Right forelimb (tissue), 1 donor: ENCODE measurements around the gene JADE2.

Experiments used
- DNase-seq: peaks from one replicate; pipeline ENCODE4 v3.0.0-alpha.2; 2018

Gene JADE2

GRCh38 chr5:134571693-134572405, 46.4 kb downstream of the JADE2 start:
- no peak for DNase-seq

GRCh38 chr5:134572811-134573210, 47.3 kb downstream of the JADE2 start:
- no peak for DNase-seq

- no peak for DNase-seq
Observed at GRCh38 chr5:134574521-134574920, 49.1 kb downstream of the JADE2 start.

GRCh38 chr5:134575316-134575715, 49.8 kb downstream of the JADE2 start:
- DNase-seq = no peak

DNA sequence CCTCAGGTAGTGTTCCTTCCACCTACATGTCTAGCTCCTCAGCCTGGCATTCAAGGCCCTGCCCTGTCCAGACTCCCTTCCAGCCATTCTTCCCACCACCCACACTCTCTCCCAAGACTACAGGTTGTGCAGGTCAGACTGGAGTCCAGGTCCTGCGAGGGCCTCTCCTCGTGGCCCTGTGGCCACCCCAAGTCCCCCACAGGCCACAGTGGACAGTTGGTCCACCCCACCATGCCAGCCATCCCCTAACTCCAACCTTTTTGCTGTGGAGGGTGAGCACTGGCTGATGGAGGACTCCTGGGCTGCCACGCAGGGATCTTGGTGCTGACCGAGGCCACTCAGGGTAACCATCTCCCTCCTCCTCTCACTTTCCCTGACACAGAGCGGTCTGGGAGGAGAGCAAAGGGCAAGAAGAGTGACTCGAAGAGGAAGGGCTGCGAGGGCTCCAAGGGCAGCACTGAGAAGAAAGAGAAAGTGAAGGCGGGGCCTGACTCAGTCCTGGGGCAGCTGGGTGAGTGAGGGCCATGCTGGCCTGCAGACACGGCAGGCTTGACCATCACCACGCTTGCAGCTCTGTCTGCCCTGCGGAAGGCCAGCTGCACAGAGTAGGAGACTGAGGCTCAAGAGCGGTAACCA, 51.0 kb downstream of the JADE2 start:
- DNase-seq = no peak

DNA sequence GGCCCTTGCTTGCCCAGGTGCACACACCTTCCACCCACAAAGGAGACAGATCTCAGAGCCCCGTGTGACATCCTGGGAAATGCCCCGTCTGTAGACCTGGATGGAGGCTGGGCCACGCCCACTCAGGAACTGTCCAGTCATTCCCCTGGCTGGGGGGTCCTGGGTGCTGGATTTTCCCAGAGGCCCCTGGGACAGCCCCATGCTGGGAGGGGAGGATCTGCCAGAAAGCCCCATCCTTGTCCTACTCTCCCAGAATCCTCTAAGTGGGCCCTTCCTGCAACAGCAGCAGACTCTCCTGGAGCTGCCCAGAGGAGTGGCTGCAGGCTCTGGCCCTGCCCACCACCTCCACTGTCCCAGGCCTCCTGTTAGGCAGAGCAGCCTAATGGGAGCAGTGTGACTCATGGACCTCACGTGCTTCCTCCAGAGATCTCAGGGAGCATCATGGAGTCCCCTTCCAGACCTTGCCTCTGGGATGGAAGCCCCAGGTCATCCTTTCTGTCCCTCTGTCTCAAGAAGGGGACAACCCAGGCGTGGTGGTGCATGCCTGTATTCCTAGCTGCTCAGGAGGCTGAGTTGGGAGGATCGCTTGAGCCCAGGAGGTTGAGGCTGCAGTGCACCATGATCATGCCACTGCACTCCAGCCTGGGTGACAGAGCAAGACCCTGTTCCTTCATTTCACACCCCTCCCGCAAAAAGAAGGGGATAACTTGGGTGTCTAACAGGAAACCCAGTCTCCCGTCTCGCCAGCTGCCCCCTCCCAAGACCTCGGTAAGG, 51.7 kb downstream of the JADE2 start:
- DNase-seq = no peak

GRCh38 chr5:134577796-134578577, 52.5 kb downstream of the JADE2 start:
- DNase-seq = peak; percentile 83

DNA sequence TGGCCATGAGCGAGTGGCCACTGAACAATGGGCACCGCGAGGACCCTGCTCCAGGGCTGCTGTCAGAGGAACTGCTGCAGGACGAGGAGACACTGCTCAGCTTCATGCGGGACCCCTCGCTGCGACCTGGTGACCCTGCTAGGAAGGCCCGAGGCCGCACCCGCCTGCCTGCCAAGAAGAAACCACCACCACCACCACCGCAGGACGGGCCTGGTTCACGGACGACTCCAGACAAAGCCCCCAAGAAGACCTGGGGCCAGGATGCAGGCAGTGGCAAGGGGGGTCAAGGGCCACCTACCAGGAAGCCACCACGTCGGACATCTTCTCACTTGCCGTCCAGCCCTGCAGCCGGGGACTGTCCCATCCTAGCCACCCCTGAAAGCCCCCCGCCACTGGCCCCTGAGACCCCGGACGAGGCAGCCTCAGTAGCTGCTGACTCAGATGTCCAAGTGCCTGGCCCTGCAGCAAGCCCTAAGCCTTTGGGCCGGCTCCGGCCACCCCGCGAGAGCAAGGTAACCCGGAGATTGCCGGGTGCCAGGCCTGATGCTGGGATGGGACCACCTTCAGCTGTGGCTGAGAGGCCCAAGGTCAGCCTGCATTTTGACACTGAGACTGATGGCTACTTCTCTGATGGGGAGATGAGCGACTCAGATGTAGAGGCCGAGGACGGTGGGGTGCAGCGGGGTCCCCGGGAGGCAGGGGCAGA, 53.3 kb downstream of the JADE2 start:
- DNase-seq = no peak

GRCh38 chr5:134579284-134579771, 53.9 kb downstream of the JADE2 start:
- DNase-seq = no peak

DNA sequence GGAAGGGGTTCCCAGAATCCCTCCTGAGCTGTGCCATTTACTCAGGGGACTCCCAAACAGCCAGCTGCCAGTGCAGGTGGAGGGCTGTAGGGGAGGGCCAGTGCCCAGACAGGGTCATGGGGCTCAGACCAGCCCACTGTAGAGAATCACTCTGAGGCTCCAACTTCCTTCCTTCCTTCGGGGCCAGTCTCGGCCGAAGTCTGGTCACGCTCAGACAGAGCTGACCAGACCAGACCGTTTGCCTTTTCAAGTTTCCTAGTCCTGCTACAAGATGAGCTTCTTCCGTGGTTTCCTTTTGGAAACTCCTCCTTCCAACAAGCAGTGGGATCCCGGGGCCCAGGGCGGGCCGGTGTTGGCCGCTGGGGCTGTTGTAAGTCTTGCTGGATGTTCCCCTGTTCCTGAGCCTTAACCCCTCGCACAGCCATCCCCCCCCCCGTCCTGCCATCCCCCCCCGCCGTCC, 54.6 kb downstream of the JADE2 start:
- no peak for DNase-seq

- peak; percentile 35 for DNase-seq
Observed at GRCh38 chr5:134581241-134581981, 55.9 kb downstream of the JADE2 start.

- peak; percentile 6 for DNase-seq
Observed at GRCh38 chr5:134582281-134582680, 56.8 kb downstream of the JADE2 start.

GRCh38 chr5:134582941-134583340, 57.5 kb downstream of the JADE2 start:
- DNase-seq = peak; percentile 2

GRCh38 chr5:134583766-134584165, 58.3 kb downstream of the JADE2 start:
- no peak for DNase-seq

DNA sequence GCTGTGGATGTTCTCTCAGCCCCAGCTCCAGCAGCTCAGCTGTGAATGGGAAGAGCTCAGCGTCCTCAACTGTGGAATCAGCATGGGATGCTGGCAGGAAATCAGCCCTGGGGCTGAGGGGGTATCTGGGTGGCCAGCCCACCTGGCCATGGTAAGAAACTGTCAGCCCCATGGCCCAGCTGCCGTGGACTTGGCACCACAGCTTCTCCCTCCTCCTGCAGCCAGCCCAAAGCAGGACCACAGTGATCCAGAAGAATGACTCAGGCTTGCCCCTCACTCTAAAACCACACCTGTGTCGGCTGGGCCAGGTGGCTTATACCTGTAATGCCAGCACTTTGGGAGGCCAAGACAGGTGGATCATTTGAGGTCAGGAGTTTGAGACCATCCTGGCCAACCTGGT, 59.2 kb downstream of the JADE2 start:
- DNase-seq = peak; percentile 10

- peak; percentile 10 for DNase-seq
Observed at GRCh38 chr5:134585966-134586365, 60.5 kb downstream of the JADE2 start.

DNA sequence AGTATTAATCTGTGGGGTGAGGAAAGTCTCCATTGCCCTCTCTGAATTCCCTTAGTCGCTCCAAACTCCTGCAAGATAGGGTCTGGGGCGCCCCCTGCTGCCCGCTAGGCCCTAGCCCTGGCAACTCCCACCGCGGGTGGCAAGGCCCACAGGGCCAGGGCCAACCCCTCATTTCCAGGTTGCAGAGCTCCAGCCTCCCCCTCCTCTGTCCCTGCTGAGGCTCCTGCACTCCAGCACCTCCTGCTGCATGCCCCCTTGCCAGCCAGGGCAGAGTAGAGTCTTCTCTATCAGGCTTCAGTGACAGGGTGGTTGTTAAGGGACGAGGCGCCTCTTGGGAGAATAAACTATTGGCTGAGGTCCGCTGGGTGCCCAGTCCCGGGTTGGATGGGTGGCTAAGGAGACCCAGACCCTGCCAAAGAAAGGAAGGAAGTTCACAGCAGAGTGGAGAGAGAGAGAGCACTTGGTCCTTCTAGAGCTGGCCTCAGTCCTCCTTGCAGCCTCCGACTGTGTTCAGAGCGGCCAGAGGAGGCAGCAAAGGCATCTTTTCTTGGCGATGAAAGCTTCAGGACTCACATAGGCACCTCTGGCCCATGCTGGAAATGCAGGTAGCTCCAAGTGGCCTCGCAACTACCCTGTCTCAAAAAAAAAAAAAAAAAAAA, 61.5 kb downstream of the JADE2 start:
- DNase-seq = peak; percentile 77

GRCh38 chr5:134590992-134591659, 65.7 kb downstream of the JADE2 start:
- DNase-seq = no peak

GRCh38 chr5:134592141-134592746, 66.8 kb downstream of the JADE2 start:
- no peak for DNase-seq

DNA sequence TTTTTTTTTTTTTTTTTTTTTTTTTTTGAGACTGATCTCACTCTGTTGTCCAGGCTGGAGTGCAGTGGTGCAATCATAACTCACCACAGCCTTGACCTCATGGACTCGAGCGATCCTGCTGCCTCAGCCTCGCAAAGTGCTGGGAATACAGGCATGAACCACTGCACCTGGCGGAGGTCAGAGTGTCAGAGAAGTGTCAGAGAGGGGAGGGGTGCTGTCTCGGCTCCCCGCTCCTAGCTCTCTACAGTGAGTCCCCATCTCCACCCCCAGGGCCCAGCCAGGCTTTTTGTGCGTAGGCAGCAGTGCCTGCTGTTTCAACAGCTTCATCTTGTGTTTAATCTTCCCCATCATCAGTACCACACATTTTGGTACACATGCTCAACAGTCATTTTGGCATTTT, 68.9 kb downstream of the JADE2 start:
- no peak for DNase-seq
